Muscle of back (tissue), 11 donors: ENCODE results near the gene DNMBP. TPM values are rescaled to one million over a fixed set of nuclear protein-coding genes. Genes with fewer than 3 reads are reported as not detected.

ENCODE experiments used
- DNase-seq, 3 donors: peaks; one replicate each; pipeline versions ENCODE4 v3.0.0 to v3.0.0-alpha.2; 2013
- polyA plus RNA-seq, 10 donors: library from polyadenylated mRNA; unstranded; fragments of 120-200 nt; gene quantifications; one replicate each; pipeline ENCODE4 v1.2.1, GENCODE V29; 2013; ENCODE audit not compliant: insufficient read length in 10 of 10

DNMBP gene
- polyA plus RNA-seq, 10 donors, result 12.9 to 20.8 (median 16.7) TPM

GRCh38 chr10:99827936-99828335, 181.8 kb downstream of the DNMBP start:
- DNase-seq, result no peak

Other genes with a start within 250 kb of the DNMBP start
- 1 to 10 TPM in 3 of 10 donors, under 1 TPM in 7; 0.42 to 1.1 (median 0.84) TPM for gene ABCC2, start 227.3 kb downstream of the DNMBP start, polyA plus RNA-seq
- under 1 TPM in 3 of 10 donors, not detected in 7; 0.08 to 0.21 (median 0.19) TPM for gene CPN1, start 71.9 kb upstream of the DNMBP start, polyA plus RNA-seq
- 10 to 100 TPM; 34.1 to 49.9 (median 37.7) TPM for gene ERLIN1, start 176.1 kb upstream of the DNMBP start, polyA plus RNA-seq
- 10 to 100 TPM; 11.1 to 18.5 (median 15.1) TPM for gene CHUK, start 219.6 kb upstream of the DNMBP start, polyA plus RNA-seq